ENCODE results near the gene DIAPH2. TPM values are rescaled to one million over a fixed set of nuclear protein-coding genes. Genes with fewer than 3 reads are reported as not detected.

DIAPH2 gene
- total and polyA plus RNA-seq, 9 of the 15 experiments (the other 6 are each of a cell fraction or from before 2014, with no cell fraction given): 0.01 to 0.18 (median 0.07) TPM; not detected in 1

GRCh38 chrX:97374266-97374665 is 689.6 kb downstream of the DIAPH2 start:
- in situ Hi-C loops (cut with MboI): no loop called here
- Histone ChIP-seq H3K27ac (ENCODE audit: extremely low read depth, low read depth, low read length) (no peak overlapping the region), H3K9ac (ENCODE audit: insufficient read depth in 1 of 2, low read depth in 2 of 2, low read length in 2 of 2) (no peak overlapping the region), H3K36me3 (ENCODE audit: control insufficient read depth, insufficient read depth, low read length) (no peaks in the 10 kb centered on the region), H3K4me3 (no peak overlapping the region), H4K20me1 (replicated peaks; ENCODE audit: control insufficient read depth, insufficient read depth, low read length) (no peaks in the 10 kb centered on the region), H2AFZ (ENCODE audit: low read depth, low read length) (no peak overlapping the region), H3K4me2 (ENCODE audit: insufficient read depth, low read length) (no peak overlapping the region), H3K9me3 (replicated peaks; ENCODE audit: control insufficient read depth, insufficient read depth, low read depth, low read length) (no peaks in the 10 kb centered on the region), H3K27me3 (ENCODE audit: control insufficient read depth in 2 of 2, insufficient read depth in 2 of 2, low read length in 2 of 2) (no peaks in the 10 kb centered on the region), H3K9me1 (ENCODE audit: control insufficient read depth, insufficient read depth, low read length) (no peaks in the 10 kb centered on the region), H3K79me2 (ENCODE audit: control insufficient read depth, insufficient read depth, low read length) (no peaks in the 10 kb centered on the region), H3K4me1 (replicated peaks in 1 of 2; ENCODE audit: control insufficient read depth in 2 of 2, insufficient read depth in 2 of 2, low read length in 2 of 2) (no peaks in the 10 kb centered on the region)
- ATAC-seq (no peak), FAIRE-seq (no peak), DNase-seq (ENCODE audit: extremely low read depth in 1 of 4, low spot score in 3 of 4) (no peak)
- intact Hi-C loops (cut with micrococcal nuclease): no loop called here
- no TSS peak for BruUV-seq (replicated peaks)
- ChIA-PET CTCF (ENCODE audit: low intra/inter-chr PET ratio) (no interaction called here), POLR2A (no interaction called here)
- WGBS (ENCODE audit: insufficient coverage, low coverage, missing lambda C conversion rate): 0% methylated on average over 2 of the region's 2 CpGs
- TF ChIP-seq MBD1 (CRISPR knock-in tag; IDR thresholded peaks at IDR 0.05) (no peak), HLTF (IDR thresholded peaks at IDR 0.05) (no peak), BCL6 (CRISPR knock-in tag; IDR thresholded peaks at IDR 0.05) (no peak), ZFPM2 (CRISPR knock-in tag; IDR thresholded peaks at IDR 0.05) (no peak), PPARD (CRISPR knock-in tag; IDR thresholded peaks at IDR 0.05) (no peak), WHSC1 (IDR thresholded peaks at IDR 0.05; ENCODE audit: low read length) (no peak), ZNF75A (CRISPR knock-in tag; IDR thresholded peaks at IDR 0.05) (no peak), BRCA1 (IDR thresholded peaks at IDR 0.05) (no peak), BRCA1 (CRISPR knock-in tag; IDR thresholded peaks at IDR 0.05) (no peak)
